Skeletal muscle cell (primary cell): ENCODE data around the gene NRSN1.

Source experiments
- DNase-seq: peaks from one replicate; pipeline ENCODE4 v3.0.0-alpha.2; 2010; ENCODE audit warnings: low read depth
- H3K4me3 ChIP-seq: 2 replicates; pipeline ENCODE4 v1.5.1; 2011; ENCODE audit warnings: low read depth, mild to moderate bottlenecking, control low read depth, low read length, moderate library complexity

Gene NRSN1, protein sequence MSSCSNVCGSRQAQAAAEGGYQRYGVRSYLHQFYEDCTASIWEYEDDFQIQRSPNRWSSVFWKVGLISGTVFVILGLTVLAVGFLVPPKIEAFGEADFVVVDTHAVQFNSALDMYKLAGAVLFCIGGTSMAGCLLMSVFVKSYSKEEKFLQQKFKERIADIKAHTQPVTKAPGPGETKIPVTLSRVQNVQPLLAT

DNA sequence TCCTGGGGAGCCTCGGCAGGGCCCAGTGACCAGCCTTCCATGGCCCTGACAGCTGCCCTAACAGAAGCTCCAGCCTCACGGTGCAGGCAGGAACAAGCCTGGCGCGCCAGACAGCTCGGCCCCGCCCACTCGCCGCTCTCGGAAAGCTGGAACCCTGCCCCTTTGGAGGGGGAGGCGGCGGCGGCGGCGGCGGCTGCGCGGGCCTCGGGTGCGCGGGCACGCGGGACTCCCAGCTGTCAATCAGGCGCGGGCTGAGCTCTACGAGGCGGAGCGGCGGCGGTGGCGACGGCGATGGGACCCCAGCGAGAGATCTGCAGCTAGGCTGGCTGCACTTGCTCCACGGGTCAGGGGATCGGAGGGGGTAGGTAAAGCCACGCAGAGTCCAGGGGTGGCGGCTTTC, at the start of gene NRSN1:
Gene NRSN1 (plus strand): TSS at position 236 of the 400 bp plus-strand sequence. CDS start 8,113 bp downstream, outside the sequence.
- H3K4me3 ChIP-seq: no peak within 1 kb of the TSS
- DNase-seq: no peak

DNA sequence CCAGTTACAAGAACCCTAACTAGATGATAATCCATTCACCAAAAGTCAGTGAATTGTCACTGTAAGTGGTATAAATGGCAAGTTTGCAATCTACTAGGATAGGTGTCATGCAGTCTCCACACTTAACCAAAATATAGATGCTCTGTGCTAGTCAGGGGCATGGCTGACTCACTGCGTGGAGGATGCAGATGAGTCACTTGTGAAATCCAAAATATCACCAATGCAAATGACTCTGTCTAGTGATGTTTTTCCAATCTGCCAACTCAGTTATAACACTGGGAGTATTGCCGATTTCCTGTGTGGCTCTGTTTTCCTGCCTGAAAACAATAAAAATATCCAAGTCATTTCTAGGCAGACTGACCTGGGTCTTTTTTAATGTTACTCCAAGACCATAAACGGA, 47.8 kb upstream of the NRSN1 start:
- no peak for DNase-seq
- H3K4me3 ChIP-seq: no peak overlapping the region

DNA sequence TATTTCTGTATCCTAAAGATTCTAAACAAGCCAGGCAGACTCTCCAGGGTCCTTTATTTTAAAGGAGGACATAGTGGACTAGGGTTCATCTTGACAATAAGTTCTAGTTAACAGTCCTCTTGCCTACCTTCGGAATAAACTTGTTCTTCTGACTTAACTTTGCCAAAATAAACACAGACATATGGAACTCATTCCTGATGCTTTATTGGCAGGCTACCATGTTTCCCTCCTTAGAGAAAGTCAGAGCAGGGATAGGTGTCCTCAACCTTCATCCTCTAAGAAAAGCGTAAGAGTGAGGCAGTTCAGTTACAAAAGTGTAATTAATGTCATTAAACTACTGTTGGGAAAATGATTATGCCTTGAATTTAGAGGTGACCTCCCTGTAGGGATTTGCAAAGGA, 46.9 kb upstream of the NRSN1 start:
- H3K4me3 ChIP-seq: no peak overlapping the region
- no peak for DNase-seq

DNA sequence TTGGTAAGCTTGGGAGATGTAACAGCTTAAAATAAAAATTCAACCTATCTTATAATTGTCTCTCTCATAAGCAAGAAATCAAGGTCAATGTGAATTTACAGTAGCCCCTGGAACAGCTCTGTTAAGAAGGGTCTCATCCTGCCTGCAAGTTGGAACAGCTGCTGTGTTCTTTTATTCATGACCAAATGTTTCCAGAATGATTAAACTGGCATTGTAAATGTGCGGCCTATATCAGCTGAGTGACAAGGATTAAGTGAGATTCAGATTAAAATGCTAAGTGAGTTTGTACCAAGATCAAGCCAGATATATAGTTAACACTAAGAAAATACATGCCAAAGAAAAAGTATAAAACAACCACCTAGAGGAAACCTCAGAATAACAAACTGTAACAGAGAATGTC, 45.3 kb upstream of the NRSN1 start:
- H3K4me3 ChIP-seq: no peak overlapping the region
- no peak for DNase-seq

DNA sequence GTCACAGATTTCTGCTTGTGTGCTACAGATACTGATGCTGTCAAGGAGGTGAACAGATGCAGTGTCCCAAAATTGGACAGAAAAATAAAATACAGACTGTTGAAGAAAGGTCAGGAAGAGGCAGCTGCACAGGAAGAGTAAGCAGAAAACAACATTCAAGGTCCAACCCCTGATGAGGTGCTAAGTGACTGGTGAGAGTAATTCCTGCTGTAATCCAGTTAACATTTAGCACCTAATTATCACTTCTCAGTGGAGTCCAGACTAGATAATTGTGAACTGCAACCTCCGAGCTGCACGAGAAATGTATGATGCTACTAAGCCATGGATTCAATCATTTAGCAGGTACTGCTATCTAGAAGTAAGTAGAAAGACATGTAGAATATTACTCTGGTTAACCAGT, 36.3 kb upstream of the NRSN1 start:
- no peak for DNase-seq
- no peak overlapping the region for H3K4me3 ChIP-seq

DNA sequence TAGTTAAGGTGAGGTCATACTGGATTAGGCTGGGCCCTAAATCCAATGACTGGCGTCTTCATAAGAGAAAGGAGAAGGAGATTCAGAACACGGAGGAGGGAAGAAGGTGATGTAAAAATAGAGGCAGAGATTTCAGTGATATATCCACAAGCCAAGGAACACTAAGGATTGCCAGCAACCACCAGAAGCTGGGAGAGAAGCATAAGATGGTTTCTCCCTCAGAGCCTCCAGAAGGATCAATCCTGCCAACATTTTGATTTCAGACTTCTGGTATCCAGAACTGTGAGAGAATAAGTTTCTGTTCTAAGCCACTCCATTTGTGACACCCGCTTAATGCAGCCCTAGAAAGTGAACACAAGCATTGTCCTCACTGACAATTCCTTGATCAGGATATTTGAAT, 33.6 kb upstream of the NRSN1 start:
- no peak for DNase-seq
- no peak overlapping the region for H3K4me3 ChIP-seq

DNA sequence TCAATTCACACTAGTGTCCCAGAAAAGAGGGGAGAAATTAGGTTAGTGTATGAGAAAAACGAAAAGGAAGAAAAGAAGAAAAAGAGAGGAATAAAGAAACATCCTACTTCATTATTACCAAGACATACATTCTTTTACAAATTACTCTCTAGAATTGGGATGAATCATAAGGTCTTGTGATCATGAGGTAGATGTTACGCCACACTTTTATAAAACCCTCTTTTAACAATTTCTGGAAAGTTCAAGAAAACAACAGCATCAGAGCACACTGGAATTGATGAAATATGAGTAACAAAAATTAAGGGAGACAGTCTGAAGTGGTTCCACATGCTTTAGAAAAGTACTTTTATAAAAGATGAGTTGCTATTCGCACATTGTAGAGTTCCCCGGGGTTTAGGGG, 32.6 kb upstream of the NRSN1 start:
- no peak for DNase-seq
- H3K4me3 ChIP-seq: no peak overlapping the region

DNA sequence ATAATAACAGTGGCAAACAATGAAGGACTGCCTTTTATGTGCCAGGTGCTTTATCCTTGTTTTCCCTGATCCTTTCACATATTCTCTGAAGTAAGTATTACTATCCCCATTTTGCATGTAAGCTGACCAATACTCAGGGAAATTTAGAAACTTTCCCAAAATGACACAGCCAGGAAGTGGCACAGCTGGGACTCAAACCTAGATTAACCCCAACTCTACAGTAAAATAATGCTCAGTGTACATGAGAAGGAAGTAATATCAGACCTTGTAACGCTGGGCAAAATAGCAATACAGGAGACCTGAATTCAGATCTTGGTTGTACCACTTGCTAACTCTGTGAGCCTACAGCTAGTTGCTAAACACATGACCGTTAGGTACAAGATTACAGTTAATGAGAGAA, 26.8 kb upstream of the NRSN1 start:
- H3K4me3 ChIP-seq: no peak overlapping the region
- no peak for DNase-seq

DNA sequence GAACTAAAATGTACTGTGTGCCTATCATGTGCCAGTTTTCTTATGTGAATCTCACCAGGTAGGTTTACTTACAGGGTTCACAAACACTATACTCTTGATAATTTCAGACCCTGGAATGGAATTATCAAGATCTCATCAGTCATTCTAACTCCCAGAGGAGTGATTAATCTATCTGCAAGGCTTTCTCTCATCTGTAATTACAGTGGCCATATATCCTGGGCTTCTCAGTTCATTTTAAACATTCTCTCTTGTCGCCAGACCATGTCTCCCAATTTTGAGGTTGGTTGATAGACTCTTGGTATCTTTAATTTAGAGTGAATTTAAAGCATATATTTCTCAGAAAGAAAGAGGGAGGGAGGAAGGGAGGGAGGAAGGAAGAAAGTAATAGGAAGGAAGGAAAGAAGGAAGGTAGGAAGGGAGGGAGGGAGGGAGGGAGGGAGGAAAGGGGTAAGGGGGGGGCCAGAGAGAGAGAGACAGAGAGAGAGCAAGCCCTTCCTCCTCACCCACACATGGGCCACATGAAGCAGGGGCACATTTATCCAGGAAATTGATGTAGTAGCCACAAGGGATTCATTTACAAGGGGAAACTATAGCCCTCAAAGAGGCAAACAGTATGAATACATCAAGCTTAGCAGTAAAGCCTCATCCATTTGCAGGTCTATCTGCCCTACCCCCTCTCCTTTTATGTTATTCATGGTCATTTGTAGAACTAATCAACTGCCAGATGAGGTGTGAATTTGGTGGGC, 25.8 kb upstream of the NRSN1 start:
- DNase-seq: no peak
- H3K4me3 ChIP-seq: no peak overlapping the region

DNA sequence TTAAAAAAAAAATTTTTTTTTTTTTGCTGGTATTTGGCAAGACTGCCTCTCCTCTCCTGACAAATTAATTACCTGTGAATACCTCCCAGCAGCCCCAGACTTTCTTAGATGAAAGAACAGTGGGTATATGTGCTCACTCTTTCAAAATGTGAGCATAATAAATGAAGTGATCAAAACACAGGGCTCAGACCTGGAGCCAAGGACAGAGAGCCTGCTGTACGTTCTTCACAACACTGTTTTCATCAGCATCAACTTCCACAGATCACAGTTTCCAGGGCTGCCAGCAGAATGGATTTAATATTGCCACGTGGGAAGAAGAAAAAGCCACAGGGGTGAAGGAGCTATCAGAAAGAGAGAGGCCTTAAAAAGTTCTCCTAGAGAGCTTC, 25.3 kb upstream of the NRSN1 start:
- H3K4me3 ChIP-seq: no peak overlapping the region
- DNase-seq: no peak

DNA sequence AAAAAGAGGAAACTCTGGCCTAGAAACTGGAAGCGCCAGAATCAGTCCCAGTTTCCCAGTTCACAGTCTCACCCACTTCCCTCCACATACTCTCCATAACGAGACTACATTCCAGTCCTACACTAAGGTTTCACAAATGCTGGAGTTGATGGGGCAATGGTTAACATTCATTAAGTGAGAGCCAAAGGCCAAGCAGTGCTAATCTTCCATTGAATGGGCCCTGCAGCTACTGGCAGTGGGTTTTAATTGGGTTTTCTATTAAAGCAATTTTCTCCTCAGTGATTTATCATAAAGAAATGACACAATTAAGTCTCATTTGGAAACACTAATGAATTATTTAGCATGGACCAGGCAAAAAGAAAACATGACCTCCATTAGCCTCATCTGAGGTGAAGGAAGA, 20.8 kb upstream of the NRSN1 start:
- no peak for DNase-seq

DNA sequence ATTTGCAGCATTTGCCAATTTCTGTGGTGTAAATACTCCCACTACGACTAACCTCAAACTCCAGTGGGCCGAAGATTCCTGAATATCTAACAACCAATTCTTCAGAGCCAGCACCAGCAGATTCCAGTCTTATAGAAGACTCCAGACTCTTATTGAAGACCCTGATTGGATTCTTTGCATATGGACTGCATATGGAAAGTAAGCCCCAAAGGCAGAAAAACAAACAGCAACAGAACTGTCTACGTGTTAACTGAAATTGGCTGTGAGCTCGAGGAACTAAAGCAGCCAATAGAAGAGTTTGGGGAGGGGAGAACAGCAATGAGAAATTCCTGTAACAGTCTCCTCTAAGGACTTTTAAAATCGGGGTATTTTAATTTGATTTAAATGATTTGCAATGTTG, 19.7 kb upstream of the NRSN1 start:
- DNase-seq: no peak
- no peak overlapping the region for H3K4me3 ChIP-seq

More for the DNA sequence above, 20.8 kb upstream of the NRSN1 start:
- no peak overlapping the region for H3K4me3 ChIP-seq

DNA sequence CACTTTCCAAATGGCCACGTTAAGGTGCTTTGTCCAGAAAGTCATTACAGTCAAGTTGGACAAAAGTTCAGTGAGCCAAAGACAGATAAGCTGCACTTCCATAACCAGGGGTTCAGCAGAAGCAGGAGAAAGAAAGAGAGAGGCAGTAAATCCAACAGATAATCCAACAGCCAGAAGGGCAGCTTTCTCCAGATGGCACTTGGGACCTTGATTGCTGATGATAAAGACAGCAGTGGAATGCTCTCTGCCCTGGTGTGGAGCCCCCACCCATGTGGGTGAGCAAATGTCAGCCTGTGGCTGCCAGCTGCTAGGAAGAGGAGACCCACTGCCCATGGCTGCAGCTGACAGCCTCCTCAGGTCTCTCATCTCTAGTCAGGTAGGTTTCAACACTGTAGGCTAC, 18.7 kb upstream of the NRSN1 start:
- no peak for DNase-seq
- no peak overlapping the region for H3K4me3 ChIP-seq

DNA sequence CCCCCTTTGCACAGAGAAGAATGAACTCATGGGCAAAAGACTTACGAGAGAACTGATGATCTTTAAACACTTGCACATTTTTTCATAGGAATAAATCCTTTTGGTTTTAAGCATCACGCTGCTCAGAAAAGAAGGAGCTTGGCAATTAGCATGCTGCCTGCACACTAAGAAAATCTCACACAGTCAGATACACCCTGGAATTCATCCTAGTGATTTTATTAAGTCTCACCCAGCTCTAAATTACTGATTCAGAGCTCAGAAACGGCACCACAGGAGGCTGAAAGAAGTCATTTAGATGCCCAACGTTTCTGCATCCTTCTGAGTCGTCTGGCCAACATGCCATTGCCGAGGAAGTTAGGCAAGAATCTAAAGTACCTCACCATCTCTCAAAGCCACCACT, 18.0 kb upstream of the NRSN1 start:
- no peak for DNase-seq
- H3K4me3 ChIP-seq: no peak overlapping the region

DNA sequence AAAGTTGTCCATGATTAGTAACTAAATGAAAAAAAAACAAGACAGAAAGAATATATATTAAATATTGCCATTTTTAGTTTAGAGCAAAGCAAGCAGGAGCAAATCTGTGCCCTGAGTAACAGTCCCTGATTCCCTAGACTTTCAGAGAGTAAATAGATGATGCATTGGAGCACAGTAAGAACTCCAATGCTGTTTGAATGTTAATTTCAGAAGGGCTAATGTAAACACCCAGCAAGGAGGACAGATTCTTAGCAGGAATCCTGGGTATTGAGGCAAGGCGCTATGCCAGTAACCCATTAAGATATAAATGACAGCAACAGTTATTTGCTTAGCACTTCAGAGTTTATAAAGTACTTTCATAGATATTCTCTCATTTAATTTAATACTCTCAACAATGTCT, 15.6 kb upstream of the NRSN1 start:
- H3K4me3 ChIP-seq: no peak overlapping the region
- DNase-seq: no peak

DNA sequence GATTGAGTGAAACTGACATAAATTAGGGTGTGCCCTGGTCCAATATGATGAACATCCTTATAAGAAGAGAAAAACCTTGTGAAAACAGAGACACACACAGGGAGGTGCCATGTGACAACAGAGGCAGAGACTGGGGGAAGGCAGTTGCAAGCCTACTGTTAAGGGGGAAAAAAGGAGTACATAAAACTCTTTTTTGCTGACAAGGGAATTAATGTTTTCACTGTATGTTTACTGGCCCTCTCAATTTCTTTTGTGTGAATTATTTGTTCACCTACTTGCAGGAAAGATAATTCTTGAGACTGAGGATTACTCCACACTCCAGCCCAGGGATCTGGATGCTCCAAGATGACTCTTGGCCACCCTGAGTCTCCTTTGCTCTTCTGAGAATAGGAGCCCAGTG, 12.1 kb upstream of the NRSN1 start:
- no peak for DNase-seq
- H3K4me3 ChIP-seq: no peak overlapping the region

DNA sequence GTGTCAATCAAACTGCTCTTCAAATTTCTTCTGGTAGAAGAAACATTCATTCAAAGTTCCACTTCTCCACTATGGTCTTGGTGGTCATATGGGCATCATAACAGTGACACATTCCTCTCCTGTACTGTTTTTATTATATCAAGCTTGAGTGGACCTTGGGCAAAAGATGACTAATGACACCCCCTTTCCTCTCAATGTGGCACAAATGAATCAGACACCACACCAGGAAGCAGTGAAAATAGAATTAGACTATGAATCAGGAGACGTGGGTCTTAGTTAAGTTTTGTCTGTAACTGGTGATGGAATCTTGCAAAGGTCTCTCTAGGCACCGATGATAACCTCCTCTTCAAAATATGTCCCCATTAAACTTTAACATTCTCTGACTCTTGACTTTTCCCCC, 9.0 kb upstream of the NRSN1 start:
- no peak for DNase-seq
- H3K4me3 ChIP-seq: no peak overlapping the region

DNA sequence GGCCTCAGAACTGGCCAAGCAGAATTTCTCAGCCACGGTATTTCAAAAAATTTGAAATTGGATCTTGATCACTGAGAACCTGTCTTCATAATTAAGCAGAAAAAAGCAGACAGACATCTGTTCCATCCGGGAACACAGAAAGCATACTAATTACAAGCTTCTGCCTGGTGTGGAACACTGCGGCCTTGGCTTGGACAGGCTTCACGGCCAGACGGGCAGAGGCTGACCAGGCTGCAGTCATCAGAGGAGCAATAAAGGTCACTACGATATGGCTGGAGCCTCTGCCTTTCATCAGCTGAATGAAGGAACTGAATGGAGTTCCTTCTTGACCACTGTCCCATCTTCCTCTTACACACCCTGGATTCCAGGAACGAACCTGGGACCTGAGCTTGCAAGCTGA, 3.9 kb upstream of the NRSN1 start:
- no peak for DNase-seq
- no peak overlapping the region for H3K4me3 ChIP-seq

DNA sequence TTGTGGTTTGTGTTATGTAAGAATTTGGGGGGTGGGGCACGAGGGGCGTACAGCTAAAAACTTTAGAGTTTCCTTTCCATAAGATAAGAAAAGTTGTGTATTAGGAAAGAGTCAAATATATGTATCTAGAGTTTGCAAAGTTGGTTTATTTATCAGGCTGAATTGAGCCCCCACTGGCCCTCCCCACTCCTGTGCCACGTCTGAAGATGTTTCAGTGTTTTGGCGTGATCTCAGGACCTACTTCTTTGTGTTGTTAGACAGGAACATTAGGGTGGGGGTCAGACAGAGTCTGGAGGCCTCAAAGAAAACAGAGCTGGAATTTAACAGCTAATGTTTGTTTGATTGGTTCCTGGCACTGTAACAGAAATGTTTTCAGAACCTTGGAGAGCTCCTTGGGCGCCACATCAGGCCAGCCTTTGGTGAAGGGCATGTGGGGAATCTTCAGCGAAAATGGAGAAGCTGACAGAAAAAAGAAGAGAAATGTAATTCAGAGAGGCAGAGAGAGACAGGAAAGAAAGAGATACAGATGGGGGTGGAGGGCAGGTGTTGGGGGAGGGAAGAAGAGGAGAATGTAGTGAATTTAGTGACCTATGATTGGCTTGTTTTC, 674 bp downstream of the NRSN1 start:
- DNase-seq: peak; percentile 6
- H3K4me3 ChIP-seq: no peak overlapping the region

DNA sequence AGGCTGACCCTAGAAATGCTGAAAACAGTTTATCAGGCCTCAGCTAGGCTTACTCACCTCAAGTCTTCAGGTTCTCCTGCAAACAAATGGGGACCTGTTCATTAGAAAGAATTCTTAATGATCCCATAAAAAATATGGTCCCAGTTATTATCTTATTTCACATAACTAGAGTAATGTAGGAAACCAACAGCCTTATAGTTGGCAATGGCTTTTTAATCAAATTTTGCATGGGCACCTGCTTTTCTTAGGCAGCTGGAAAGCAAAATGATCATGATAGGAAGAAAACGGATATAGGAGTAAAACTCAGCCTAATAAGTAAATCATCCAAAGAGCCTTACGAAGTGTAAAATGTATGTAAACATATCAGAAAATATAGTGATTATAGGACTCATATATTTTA, 1.3 kb downstream of the NRSN1 start:
- no peak overlapping the region for H3K4me3 ChIP-seq
- no peak for DNase-seq

DNA sequence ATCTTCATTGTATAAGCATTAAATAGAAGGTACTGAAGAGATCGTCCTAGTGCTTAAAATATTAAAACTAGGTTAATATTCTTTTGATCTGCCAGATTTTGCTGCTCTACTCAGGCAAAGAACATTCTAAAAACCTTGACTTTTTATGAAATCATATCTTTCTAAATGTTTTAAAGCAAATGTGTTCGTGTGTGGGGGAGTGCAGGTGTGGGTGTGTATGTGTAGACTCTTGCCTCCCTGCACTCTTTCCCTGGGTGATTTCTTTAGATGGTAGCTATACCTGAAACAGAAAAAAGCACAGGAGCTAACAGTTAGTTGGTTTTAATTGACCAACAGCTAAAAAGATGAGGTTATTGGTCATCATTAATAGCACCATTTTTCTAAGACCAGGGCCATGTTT, 5.7 kb downstream of the NRSN1 start:
- H3K4me3 ChIP-seq: no peak overlapping the region
- no peak for DNase-seq
